Activated gamma-delta T cell (primary cell): ENCODE measurements around the gene ZNF423.

ENCODE experiments used
- DNase-seq: peaks from one replicate; lab custom pipeline; 2025; lab: John Stamatoyannopoulos, UW

ZNF423 gene

GRCh38 chr16:49531931-49532840 lies 323.7 kb downstream of the ZNF423 start:
- DNase-seq, result no peak

GRCh38 chr16:49531425-49531824 lies 324.5 kb downstream of the ZNF423 start:
- DNase-seq, result no peak

GRCh38 chr16:49530427-49530970 lies 325.4 kb downstream of the ZNF423 start:
- no peak for DNase-seq

- DNase-seq, result no peak
Observed at GRCh38 chr16:49529411-49530045, 326.4 kb downstream of the ZNF423 start.

GRCh38 chr16:49528866-49529288 lies 327.0 kb downstream of the ZNF423 start:
- no peak for DNase-seq

- no peak for DNase-seq
Observed at GRCh38 chr16:49528060-49528865, 327.6 kb downstream of the ZNF423 start.

GRCh38 chr16:49527611-49528010 lies 328.3 kb downstream of the ZNF423 start:
- DNase-seq, result no peak

- no peak for DNase-seq
Observed at GRCh38 chr16:49526860-49527365, 329.0 kb downstream of the ZNF423 start.

GRCh38 chr16:49524947-49525315 lies 331.0 kb downstream of the ZNF423 start:
- DNase-seq, result no peak

GRCh38 chr16:49524216-49524946 lies 331.5 kb downstream of the ZNF423 start:
- DNase-seq, result no peak

GRCh38 chr16:49523435-49524159 lies 332.3 kb downstream of the ZNF423 start:
- DNase-seq, result no peak

- no peak for DNase-seq
Observed at GRCh38 chr16:49521734-49522325, 334.1 kb downstream of the ZNF423 start.

GRCh38 chr16:49520492-49521038 lies 335.3 kb downstream of the ZNF423 start:
- DNase-seq, result no peak

- DNase-seq, result no peak
Observed at GRCh38 chr16:49519741-49520140, 336.2 kb downstream of the ZNF423 start.

- DNase-seq, result no peak
Observed at GRCh38 chr16:49519008-49519656, 336.8 kb downstream of the ZNF423 start.

GRCh38 chr16:49516382-49517036 lies 339.4 kb downstream of the ZNF423 start:
- no peak for DNase-seq

GRCh38 chr16:49515861-49516260 lies 340.1 kb downstream of the ZNF423 start:
- no peak for DNase-seq

- DNase-seq, result no peak
Observed at GRCh38 chr16:49515016-49515565, 340.8 kb downstream of the ZNF423 start.
